ENCODE measurements around the gene GRM1.
"Not testable (repeated sequence)": the region's sequence is repeated elsewhere in the genome, so short reads cannot be mapped to it uniquely, and the experiment has no call there.

GRM1 gene

GRCh38 chr6:146267447-146267846 is 238.6 kb downstream of the GRM1 start:
- Histone ChIP-seq H3K27ac (ENCODE audit: extremely low read depth, low read depth, low read length) (no peak overlapping the region), H3K9me3 (ENCODE audit: control insufficient read depth, insufficient read depth, low read depth, low read length) (no peaks in the 10 kb centered on the region), H3K36me3 (ENCODE audit: control insufficient read depth in 2 of 2, insufficient read depth in 1 of 2, low read length in 2 of 2) (no peaks in the 10 kb centered on the region), H3K4me1 (ENCODE audit: control insufficient read depth, insufficient read depth, low read length) (no peaks in the 10 kb centered on the region), H3K4me3 (ENCODE audit: low read depth, low read length) (no peak overlapping the region)
- TF ChIP-seq ZNF645 (tag by site-specific recombination; IDR thresholded peaks at IDR 0.05), result no peak
- TF ChIP-seq ZNF449 (tag by site-specific recombination; IDR thresholded peaks at IDR 0.05), result peak; percentile 88
- CTCF ChIA-PET, result no interaction called here
- POLR2A ChIA-PET, result no interaction called here

GRCh38 chr6:146267946-146268345 is 239.1 kb downstream of the GRM1 start:
- no peak for TF ChIP-seq ZNF280D (tag by site-specific recombination; IDR thresholded peaks at IDR 0.05)
- no peak overlapping the region for H3K27ac ChIP-seq (ENCODE audit: extremely low read depth, low read depth, low read length)
- CTCF ChIA-PET, result no interaction called here
- no peaks in the 10 kb centered on the region for H3K4me1 ChIP-seq (ENCODE audit: control insufficient read depth, insufficient read depth, low read length)
- H3K9me3 ChIP-seq (ENCODE audit: control insufficient read depth, insufficient read depth, low read depth, low read length), result no peaks in the 10 kb centered on the region
- H3K36me3 ChIP-seq (ENCODE audit: control insufficient read depth in 2 of 2, insufficient read depth in 1 of 2, low read length in 2 of 2), result no peaks in the 10 kb centered on the region
- no peak overlapping the region for H3K4me3 ChIP-seq (ENCODE audit: low read depth, low read length)
- POLR2A ChIA-PET, result no interaction called here

GRCh38 chr6:146269482-146269881 is 240.6 kb downstream of the GRM1 start:
- POLR2A ChIA-PET, result no interaction called here
- no peaks in the 10 kb centered on the region for H3K9me3 ChIP-seq (ENCODE audit: control insufficient read depth, insufficient read depth, low read depth, low read length)
- no peak overlapping the region for H3K27ac ChIP-seq (ENCODE audit: extremely low read depth, low read depth, low read length)
- H3K36me3 ChIP-seq (ENCODE audit: control insufficient read depth in 2 of 2, insufficient read depth in 1 of 2, low read length in 2 of 2), result no peaks in the 10 kb centered on the region
- H3K4me1 ChIP-seq (ENCODE audit: control insufficient read depth, insufficient read depth, low read length), result no peaks in the 10 kb centered on the region
- TF ChIP-seq GLIS1 (tag by site-specific recombination; IDR thresholded peaks at IDR 0.05), result 0 out of 2 replicates have a peak, but pooled peaks have one; percentile 27
- TF ChIP-seq ZNF223 (tag by site-specific recombination; IDR thresholded peaks at IDR 0.05), result no peak
- no peak overlapping the region for H3K4me3 ChIP-seq (ENCODE audit: low read depth, low read length)
- CTCF ChIA-PET, result interaction anchor here (0.6 kb wide), 1 partner anchor 441 kb away, joined by 5 read pairs; no protein-coding TSS in a partner anchor

GRCh38 chr6:146271163-146271562 is 242.3 kb downstream of the GRM1 start:
- H3K4me1 ChIP-seq (ENCODE audit: control insufficient read depth, insufficient read depth, low read length); H3K36me3 ChIP-seq (ENCODE audit: control insufficient read depth in 2 of 2, insufficient read depth in 1 of 2, low read length in 2 of 2); H3K27ac ChIP-seq (ENCODE audit: extremely low read depth, low read depth, low read length); H3K9me3 ChIP-seq (ENCODE audit: control insufficient read depth, insufficient read depth, low read depth, low read length); H3K4me3 ChIP-seq (ENCODE audit: low read depth, low read length); POLR2A ChIA-PET: not testable (repeated sequence)
- CTCF ChIA-PET, result interaction anchor here (0.5 to 0.7 kb wide), 2 partner anchors 18 to 1875 kb away, joined by 3 read pairs; no protein-coding TSS in a partner anchor

- POLR2A ChIA-PET, result no interaction called here
- no peaks in the 10 kb centered on the region for H3K36me3 ChIP-seq (ENCODE audit: control insufficient read depth in 2 of 2, insufficient read depth in 1 of 2, low read length in 2 of 2)
- CTCF ChIA-PET, result no interaction called here
- TF ChIP-seq ZNF626 (tag by site-specific recombination; IDR thresholded peaks at IDR 0.05) (no peak), ZNF121 (tag by site-specific recombination; IDR thresholded peaks at IDR 0.05) (no peak), ZNF391 (tag by site-specific recombination; IDR thresholded peaks at IDR 0.05; ENCODE audit: borderline replicate concordance, low read depth) (no peak), ZSCAN4 (tag by site-specific recombination; IDR thresholded peaks at IDR 0.05) (no peak), ZNF449 (tag by site-specific recombination; IDR thresholded peaks at IDR 0.05) (no peak), ZNF514 (tag by site-specific recombination; IDR thresholded peaks at IDR 0.05) (no peak), MYNN (tag by site-specific recombination; IDR thresholded peaks at IDR 0.05; ENCODE audit: borderline replicate concordance) (no peak), ZNF248 (tag by site-specific recombination; IDR thresholded peaks at IDR 0.05) (no peak), HIC1 (tag by site-specific recombination; IDR thresholded peaks at IDR 0.05) (no peak)
Measured at GRCh38 chr6:146273490-146273889, 244.6 kb downstream of the GRM1 start.

More at GRCh38 chr6:146273490-146273889, 244.6 kb downstream of the GRM1 start:
- Histone ChIP-seq H3K27ac (ENCODE audit: extremely low read depth, low read depth, low read length) (no peak overlapping the region), H3K4me3 (ENCODE audit: low read depth, low read length) (no peak overlapping the region), H3K4me1 (ENCODE audit: control insufficient read depth, insufficient read depth, low read length) (no peaks in the 10 kb centered on the region), H3K9me3 (ENCODE audit: control insufficient read depth, insufficient read depth, low read depth, low read length) (no peaks in the 10 kb centered on the region)

Measured in HEK293 (cell line).